Activated naive CD4-positive, alpha-beta T cell treated with anti-CD3 and anti-CD28 coated beads, Interleukin-2, amount 10 ng/mL, durations not matched to agents 7 days and 5 days (primary cell): ENCODE data around the gene CCDC190.
A peak's percentile ranks its signal among the peaks of the same experiment; 100 is the strongest.
"Not testable (repeated sequence)": the region's sequence is repeated elsewhere in the genome, so short reads cannot be mapped to it uniquely, and the experiment has no call there.

Experiments
- CTCF ChIA-PET: fragments of 350-600 bp; sonication (Branson Sonifier 250); formaldehyde crosslinking; loops from one replicate; lab custom pipeline; 2021; ENCODE audit warnings: antibody characterized with exemption; lab: Charles Lee
- DNase-seq: peaks from one replicate; pipeline ENCODE4 v3.0.0-alpha.2; 2020
- H3K27ac Mint-ChIP-seq: one replicate; pipeline ENCODE4 v1.8.0; 2021; ENCODE audit warnings: mild to moderate bottlenecking, moderate library complexity, mixed read lengths
- H3K27me3 Mint-ChIP-seq: one replicate; pipeline ENCODE4 v1.8.0; 2021; ENCODE audit warnings: mild to moderate bottlenecking, mixed read lengths
- H3K36me3 Mint-ChIP-seq: one replicate; pipeline ENCODE4 v1.8.0; 2021; ENCODE audit warnings: mixed read lengths
- H3K4me1 Mint-ChIP-seq: one replicate; pipeline ENCODE4 v1.8.0; 2021; ENCODE audit warnings: mixed read lengths
- H3K4me3 Mint-ChIP-seq: one replicate; pipeline ENCODE4 v1.8.0; 2021; ENCODE audit warnings: mild to moderate bottlenecking, moderate library complexity, mixed read lengths
- H3K9me3 Mint-ChIP-seq: one replicate; pipeline ENCODE4 v1.8.0; 2021; ENCODE audit warnings: mixed read lengths

The CCDC190 gene

GRCh38 chr1:162889989-162890388 lies 29.0 kb upstream of the CCDC190 start:
- Mint-ChIP-seq H3K27ac (no peak overlapping the region), H3K4me3 (no peak overlapping the region), H3K9me3 (no peaks in the 10 kb centered on the region), H3K4me1 (no peaks in the 10 kb centered on the region), H3K36me3 (no peaks in the 10 kb centered on the region), H3K27me3 (peaks cover 9% of the 10 kb centered on the region)
- no peak for DNase-seq
- CTCF ChIA-PET = no interaction called here

DNA sequence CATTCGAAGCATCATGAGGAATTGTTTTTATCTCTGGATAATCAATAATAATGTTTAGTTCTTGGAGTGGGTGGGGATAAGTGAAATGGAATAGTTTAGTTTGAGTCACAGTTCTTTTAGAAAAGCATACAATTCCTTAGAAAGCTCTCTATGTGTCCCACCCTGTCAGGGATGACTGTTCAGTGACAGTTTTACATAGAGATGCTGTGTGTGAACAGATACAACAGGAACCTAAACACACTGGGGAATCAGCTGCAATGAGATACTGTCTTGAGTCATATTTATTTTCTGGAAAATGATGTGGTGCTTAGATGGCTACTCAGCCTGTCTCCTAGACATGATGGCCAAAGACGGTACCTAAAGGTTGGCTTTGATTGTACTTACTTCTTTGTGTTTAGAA lies 25.7 kb upstream of the CCDC190 start:
- Mint-ChIP-seq H3K27me3 (peaks cover 4% of the 10 kb centered on the region), H3K4me3 (no peak overlapping the region), H3K27ac (no peak overlapping the region), H3K4me1 (no peaks in the 10 kb centered on the region), H3K36me3 (no peaks in the 10 kb centered on the region), H3K9me3 (no peaks in the 10 kb centered on the region)
- CTCF ChIA-PET = no interaction called here
- DNase-seq = no peak

DNA sequence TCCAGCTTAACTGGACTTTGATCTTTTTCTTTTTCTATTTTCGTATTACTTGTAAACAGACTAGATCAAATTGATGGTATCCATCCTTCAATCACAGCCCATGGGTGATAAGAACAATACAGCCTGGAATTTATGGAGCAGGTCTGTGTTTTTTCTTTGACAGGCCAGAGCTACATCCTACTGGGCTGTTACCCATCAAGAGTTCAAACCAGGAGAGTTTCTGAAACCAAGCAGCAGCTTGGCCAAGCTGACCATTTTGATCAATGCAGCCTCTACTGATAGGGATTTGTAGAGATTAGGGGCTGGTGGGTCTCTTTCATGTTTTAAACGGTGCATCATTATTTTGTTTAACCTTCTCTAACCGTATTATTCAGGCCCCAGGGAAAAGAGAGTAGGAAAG lies 24.3 kb upstream of the CCDC190 start:
- H3K27ac Mint-ChIP-seq = no peak overlapping the region
- H3K9me3 Mint-ChIP-seq = no peaks in the 10 kb centered on the region
- CTCF ChIA-PET = interaction anchor here (0.5 kb wide), 1 partner anchor 184 kb away, joined by 3 read pairs; the partner anchor contains the start of gene RGS4
- DNase-seq = no peak
- H3K4me3 Mint-ChIP-seq = no peak overlapping the region
- peaks cover 3% of the 10 kb centered on the region for H3K27me3 Mint-ChIP-seq
- no peaks in the 10 kb centered on the region for H3K4me1 Mint-ChIP-seq
- no peaks in the 10 kb centered on the region for H3K36me3 Mint-ChIP-seq

GRCh38 chr1:162884831-162885230 lies 23.9 kb upstream of the CCDC190 start:
- Mint-ChIP-seq H3K4me1 (no peaks in the 10 kb centered on the region), H3K4me3 (no peak overlapping the region), H3K27me3 (no peaks in the 10 kb centered on the region), H3K9me3 (no peaks in the 10 kb centered on the region), H3K27ac (no peak overlapping the region), H3K36me3 (no peaks in the 10 kb centered on the region)
- CTCF ChIA-PET = no interaction called here
- DNase-seq = no peak

DNA sequence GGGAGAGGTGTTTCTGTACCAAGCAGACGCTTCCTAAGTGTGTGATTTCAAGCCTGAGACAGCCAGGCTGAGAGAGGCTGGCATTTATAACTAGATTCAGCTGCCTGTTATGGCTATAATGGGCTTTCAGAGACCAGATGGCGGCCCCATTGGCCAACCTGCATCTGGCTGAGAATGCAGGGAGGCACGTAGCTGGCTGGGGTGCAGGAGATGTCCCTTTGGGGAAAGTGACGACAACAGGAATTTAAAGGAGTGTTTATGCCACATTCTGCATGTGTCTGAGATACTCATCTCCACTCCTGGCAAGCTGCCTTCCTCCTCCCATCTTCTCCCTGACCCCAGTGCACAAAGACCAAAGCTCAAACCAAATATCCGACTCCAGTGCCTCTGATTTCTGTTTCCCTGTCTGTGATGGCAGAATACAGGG lies 21.3 kb upstream of the CCDC190 start:
- no peak overlapping the region for H3K4me3 Mint-ChIP-seq
- DNase-seq = no peak
- no peak overlapping the region for H3K27ac Mint-ChIP-seq
- H3K9me3 Mint-ChIP-seq = no peaks in the 10 kb centered on the region
- H3K4me1 Mint-ChIP-seq = no peaks in the 10 kb centered on the region
- CTCF ChIA-PET = no interaction called here
- H3K36me3 Mint-ChIP-seq = no peaks in the 10 kb centered on the region
- H3K27me3 Mint-ChIP-seq = peaks cover 7% of the 10 kb centered on the region

GRCh38 chr1:162881590-162881989 lies 20.6 kb upstream of the CCDC190 start:
- Mint-ChIP-seq H3K36me3 (no peaks in the 10 kb centered on the region), H3K4me1 (no peaks in the 10 kb centered on the region), H3K27ac (no peak overlapping the region), H3K9me3 (no peaks in the 10 kb centered on the region), H3K27me3 (peaks cover 10% of the 10 kb centered on the region), H3K4me3 (no peak overlapping the region)
- CTCF ChIA-PET = no interaction called here
- no peak for DNase-seq

- H3K27me3 Mint-ChIP-seq = peaks cover 18% of the 10 kb centered on the region
- H3K36me3 Mint-ChIP-seq, H3K9me3 Mint-ChIP-seq, H3K27ac Mint-ChIP-seq, DNase-seq, H3K4me3 Mint-ChIP-seq, H3K4me1 Mint-ChIP-seq, CTCF ChIA-PET: not testable (repeated sequence)
Measured at GRCh38 chr1:162880617-162881016, 19.6 kb upstream of the CCDC190 start.

- no peaks in the 10 kb centered on the region for H3K9me3 Mint-ChIP-seq
- CTCF ChIA-PET = interaction anchor here (0.8 to 1.5 kb wide), 3 partner anchors 30 to 438 kb away, joined by 3 to 12 read pairs (median 3); no protein-coding TSS in a partner anchor
- DNase-seq = peak; percentile 54
- no peak overlapping the region for H3K27ac Mint-ChIP-seq
- H3K27me3 Mint-ChIP-seq = peaks cover 18% of the 10 kb centered on the region
- no peak overlapping the region for H3K4me3 Mint-ChIP-seq
- H3K4me1 Mint-ChIP-seq = no peaks in the 10 kb centered on the region
- no peaks in the 10 kb centered on the region for H3K36me3 Mint-ChIP-seq
Measured at GRCh38 chr1:162878000-162878596, 17.1 kb upstream of the CCDC190 start.

DNA sequence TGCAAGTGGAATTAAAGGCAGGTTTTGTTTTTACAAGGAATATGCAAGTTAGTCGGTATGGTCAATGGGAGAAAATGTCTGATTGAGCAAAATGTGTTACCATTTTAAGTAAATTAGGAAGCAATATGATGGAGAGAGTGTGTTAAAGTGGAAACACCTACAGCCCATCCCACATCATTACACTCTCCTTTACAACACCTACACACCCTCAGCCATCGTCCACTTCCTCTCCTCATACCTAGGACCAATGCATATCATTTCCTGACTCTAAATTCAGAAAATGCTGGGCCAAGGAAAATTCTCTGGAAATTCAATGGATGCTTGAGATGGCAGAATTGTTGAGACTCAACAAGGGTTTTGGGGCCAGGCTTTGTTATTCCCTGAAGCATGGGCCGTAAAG lies 16.4 kb upstream of the CCDC190 start:
- H3K27me3 Mint-ChIP-seq = peaks cover 18% of the 10 kb centered on the region
- no peaks in the 10 kb centered on the region for H3K36me3 Mint-ChIP-seq
- no peak for DNase-seq
- CTCF ChIA-PET = no interaction called here
- no peaks in the 10 kb centered on the region for H3K4me1 Mint-ChIP-seq
- H3K9me3 Mint-ChIP-seq = no peaks in the 10 kb centered on the region
- H3K27ac Mint-ChIP-seq = no peak overlapping the region
- H3K4me3 Mint-ChIP-seq = no peak overlapping the region

DNA sequence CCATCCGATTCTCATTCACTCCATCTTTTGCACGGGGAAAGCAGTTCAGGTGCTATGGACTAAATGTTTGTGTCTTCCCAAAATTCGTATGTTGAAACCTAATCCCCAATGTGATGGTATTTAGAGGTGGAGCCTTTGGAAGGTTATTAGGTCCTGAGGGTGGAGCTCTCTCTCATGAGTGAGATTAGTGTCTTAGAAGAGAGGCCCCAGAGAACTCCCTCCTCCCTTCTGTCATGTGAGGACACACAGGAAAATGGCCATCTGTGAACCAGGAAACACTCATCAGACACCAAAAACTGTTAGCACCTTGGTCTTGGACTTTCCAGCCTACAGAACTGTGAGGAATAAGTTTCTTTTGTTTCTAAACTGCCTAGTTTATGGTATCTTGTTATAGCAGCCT lies 15.8 kb upstream of the CCDC190 start:
- Mint-ChIP-seq H3K4me3 (no peak overlapping the region), H3K4me1 (no peaks in the 10 kb centered on the region), H3K27ac (no peak overlapping the region), H3K27me3 (peaks cover 18% of the 10 kb centered on the region), H3K36me3 (no peaks in the 10 kb centered on the region), H3K9me3 (no peaks in the 10 kb centered on the region)
- CTCF ChIA-PET = no interaction called here
- DNase-seq = no peak

DNA sequence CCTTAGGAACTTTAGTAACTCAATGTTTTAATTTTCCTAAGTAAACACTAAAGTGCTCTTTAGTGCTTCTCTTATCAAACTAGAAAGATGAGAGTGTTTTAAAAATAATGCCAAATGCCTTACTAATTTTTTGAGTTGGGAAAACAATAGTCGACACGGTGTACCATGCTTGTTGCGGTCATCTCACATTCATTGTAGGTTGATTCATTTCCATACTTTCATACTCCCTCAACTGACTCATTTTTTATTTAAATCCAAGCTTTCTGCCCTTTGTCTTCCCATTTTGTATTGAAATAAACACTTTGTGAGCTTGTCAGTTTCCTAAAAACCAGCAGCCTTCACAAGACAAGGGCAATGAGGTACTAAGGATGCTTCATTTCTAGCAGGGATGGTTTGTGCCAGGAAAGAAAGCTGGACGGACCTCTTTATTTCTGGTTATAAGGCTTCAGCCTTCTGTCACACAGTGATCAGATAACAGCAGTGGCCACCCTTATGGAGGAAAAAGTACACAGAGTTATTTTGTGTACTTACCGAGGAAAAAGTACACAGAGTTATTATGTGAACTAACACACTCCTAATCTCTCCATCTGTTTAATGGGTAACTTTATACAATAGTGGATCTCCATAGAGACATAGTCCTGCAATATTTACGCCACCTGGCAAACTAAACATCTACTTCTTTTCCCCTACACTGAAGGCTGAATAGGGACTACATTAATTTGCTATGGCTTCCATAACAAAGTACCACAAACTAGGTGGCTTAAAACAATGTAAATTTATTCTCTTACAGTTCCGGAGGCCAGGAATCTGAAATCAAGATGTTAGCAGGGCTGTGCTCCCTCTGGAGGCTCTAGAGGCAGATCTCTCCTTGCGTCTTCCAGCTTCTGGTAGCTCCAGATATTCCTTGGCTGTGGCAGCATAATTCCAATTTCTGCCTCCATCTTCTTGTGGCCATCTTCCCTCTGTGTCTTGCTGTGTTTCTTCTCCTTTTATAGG lies 13.0 kb upstream of the CCDC190 start:
- H3K36me3 Mint-ChIP-seq = no peaks in the 10 kb centered on the region
- no peak overlapping the region for H3K27ac Mint-ChIP-seq
- H3K4me3 Mint-ChIP-seq = no peak overlapping the region
- DNase-seq = no peak
- H3K27me3 Mint-ChIP-seq = peaks cover 31% of the 10 kb centered on the region
- H3K4me1 Mint-ChIP-seq = no peaks in the 10 kb centered on the region
- no peaks in the 10 kb centered on the region for H3K9me3 Mint-ChIP-seq
- CTCF ChIA-PET = no interaction called here

DNA sequence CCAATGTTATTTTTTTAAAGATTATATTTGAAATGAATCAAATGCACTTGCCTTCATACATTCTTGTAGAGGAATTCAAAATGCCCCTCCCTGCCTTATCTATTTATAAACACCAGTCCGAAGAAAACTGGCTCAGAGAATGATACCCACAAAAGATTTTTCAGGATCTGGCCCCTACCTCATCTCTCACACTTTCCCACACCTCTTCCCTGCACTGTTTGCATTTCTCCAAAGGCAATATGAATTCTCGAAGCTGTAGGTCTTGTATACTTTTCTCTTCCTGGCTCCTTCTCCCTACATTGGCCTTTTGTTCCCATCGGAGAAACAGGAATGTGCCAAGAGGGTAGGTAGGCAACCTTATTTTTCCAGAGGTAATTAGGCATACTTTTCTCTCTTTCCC lies 12.0 kb upstream of the CCDC190 start:
- Mint-ChIP-seq H3K27ac (no peak overlapping the region), H3K27me3 (peaks cover 34% of the 10 kb centered on the region), H3K9me3 (no peaks in the 10 kb centered on the region), H3K36me3 (no peaks in the 10 kb centered on the region), H3K4me1 (no peaks in the 10 kb centered on the region), H3K4me3 (no peak overlapping the region)
- CTCF ChIA-PET = no interaction called here
- no peak for DNase-seq

GRCh38 chr1:162871417-162871816 lies 10.4 kb upstream of the CCDC190 start:
- DNase-seq, CTCF ChIA-PET, H3K9me3 Mint-ChIP-seq, H3K27ac Mint-ChIP-seq, H3K36me3 Mint-ChIP-seq, H3K4me1 Mint-ChIP-seq, H3K4me3 Mint-ChIP-seq: not testable (repeated sequence)
- peaks cover 26% of the 10 kb centered on the region for H3K27me3 Mint-ChIP-seq

DNA sequence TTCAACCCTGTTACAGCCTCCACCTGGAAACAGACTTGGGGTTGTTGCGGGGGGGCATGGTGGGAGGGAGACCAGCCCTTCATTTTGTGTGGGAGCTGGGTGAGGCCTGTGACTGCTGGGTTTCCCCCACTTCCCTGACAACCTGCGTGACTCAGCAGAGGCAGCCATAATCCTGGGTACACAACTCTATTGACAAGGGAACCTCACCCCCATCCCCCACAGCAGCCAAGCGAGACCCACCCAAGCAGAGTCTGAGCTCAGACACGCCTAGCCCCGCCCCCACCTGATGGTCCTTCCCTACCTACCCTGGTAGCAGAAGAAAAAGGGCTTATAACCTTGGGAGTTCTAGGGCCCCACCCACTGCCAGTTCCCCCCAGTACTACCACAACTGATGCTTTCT lies 8.0 kb upstream of the CCDC190 start:
- Mint-ChIP-seq H3K27me3 (peaks cover 19% of the 10 kb centered on the region), H3K27ac (no peak overlapping the region), H3K4me3 (no peak overlapping the region), H3K4me1 (no peaks in the 10 kb centered on the region), H3K36me3 (no peaks in the 10 kb centered on the region), H3K9me3 (no peaks in the 10 kb centered on the region)
- CTCF ChIA-PET = no interaction called here
- no peak for DNase-seq

- Mint-ChIP-seq H3K4me1 (no peaks in the 10 kb centered on the region), H3K4me3 (no peak overlapping the region), H3K36me3 (no peaks in the 10 kb centered on the region), H3K27ac (no peak overlapping the region), H3K27me3 (peaks cover 23% of the 10 kb centered on the region), H3K9me3 (no peaks in the 10 kb centered on the region)
- CTCF ChIA-PET = interaction anchor here (2.8 kb wide), 1 partner anchor 13 kb away, joined by 12 read pairs; no protein-coding TSS in a partner anchor
- no peak for DNase-seq
Measured at GRCh38 chr1:162861625-162862024, 650 bp upstream of the CCDC190 start.
